Neuronal stem cell (in vitro differentiated cells): ENCODE measurements around the gene ZNF761.
A peak's percentile ranks its signal among the peaks of the same experiment; 100 is the strongest.
"Not testable (repeated sequence)": the region's sequence is repeated elsewhere in the genome, so short reads cannot be mapped to it uniquely, and the experiment has no call there.

ENCODE experiments used
- DNase-seq: peaks from one replicate; pipeline ENCODE4 v3.0.0-alpha.2; 2013; ENCODE audit warnings: low spot score
- H2AFZ ChIP-seq: one replicate; pipeline ENCODE4 v1.6.1; 2013; ENCODE audit warnings: mild to moderate bottlenecking, low read length, inconsistent platforms
- H2AK5ac ChIP-seq: 2 replicates; pipeline ENCODE4 v1.6.1; 2013; ENCODE audit warnings: low read depth, mild to moderate bottlenecking, inconsistent platforms, low read length, moderate library complexity, mixed read lengths
- H2BK120ac ChIP-seq: 2 replicates; pipeline ENCODE4 v1.6.1; 2013; ENCODE audit warnings: low read depth, mild to moderate bottlenecking, inconsistent platforms, low read length, moderate library complexity, mixed read lengths
- H2BK12ac ChIP-seq: one replicate; pipeline ENCODE4 v1.6.1; 2013; ENCODE audit warnings: low read length, inconsistent platforms
- H2BK15ac ChIP-seq: 2 replicates; pipeline ENCODE4 v1.6.1; 2013; ENCODE audit warnings: mild to moderate bottlenecking, low read length, inconsistent platforms, mixed read lengths
- H2BK5ac ChIP-seq: one replicate; pipeline ENCODE4 v1.6.1; 2013; ENCODE audit warnings: inconsistent platforms, mild to moderate bottlenecking, low read length, moderate library complexity
- H3K14ac ChIP-seq: one replicate; pipeline ENCODE4 v1.6.1; 2013; ENCODE audit warnings: low read length, inconsistent platforms
- H3K18ac ChIP-seq: 2 replicates; pipeline ENCODE4 v1.6.1; 2013; ENCODE audit warnings: low read length, inconsistent platforms
- H3K23ac ChIP-seq: 2 replicates; pipeline ENCODE4 v1.6.1; 2013; ENCODE audit warnings: low read depth, mild to moderate bottlenecking, mixed read lengths, low read length, inconsistent platforms; ENCODE audit not compliant: poor library complexity
- H3K27ac ChIP-seq: replicated peaks from 3 replicates; pipeline ENCODE4 v1.5.1; 2013; ENCODE audit warnings: low read length, inconsistent platforms
- H3K27me3 ChIP-seq, 3 experiments: 2 replicates each; pipeline ENCODE4 v1.6.1; 2013; ENCODE audit warnings: low read length in 3 of 3, mild to moderate bottlenecking in 2 of 3, inconsistent platforms in 1 of 3, low read depth in 1 of 3, mixed read lengths in 1 of 3, moderate library complexity in 1 of 3; ENCODE audit not compliant: control insufficient read depth in 3 of 3, insufficient read depth in 3 of 3
- H3K36me3 ChIP-seq, 2 donors: replicated peaks in 1 of 2; 2 replicates each; pipeline ENCODE4 v1.6.1; 2013; ENCODE audit warnings: low read length in 2 of 2; ENCODE audit not compliant: control insufficient read depth in 2 of 2, insufficient read depth in 2 of 2
- H3K4ac ChIP-seq: 2 replicates; pipeline ENCODE4 v1.6.1; 2013; ENCODE audit warnings: inconsistent platforms, mild to moderate bottlenecking, low read length, moderate library complexity
- H3K4me1 ChIP-seq, 2 donors: 1 replicate in 1 of 2; 2 replicates in 1 of 2; pipeline ENCODE4 v1.6.1; 2013; ENCODE audit warnings: low read length in 2 of 2, low read depth in 1 of 2; ENCODE audit not compliant: control insufficient read depth in 2 of 2, insufficient read depth in 1 of 2
- H3K4me2 ChIP-seq: one replicate; pipeline ENCODE4 v1.6.1; 2013; ENCODE audit warnings: mild to moderate bottlenecking, low read length, inconsistent platforms; ENCODE audit not compliant: insufficient read depth, poor library complexity, severe bottlenecking
- H3K4me3 ChIP-seq, 2 donors: 2 replicates each; pipeline ENCODE4 v1.5.1; 2013; ENCODE audit warnings: low read length in 2 of 2, mild to moderate bottlenecking in 2 of 2, inconsistent platforms in 1 of 2, moderate library complexity in 1 of 2
- H3K79me1 ChIP-seq: one replicate; pipeline ENCODE4 v1.6.1; 2013; ENCODE audit warnings: low read depth, mild to moderate bottlenecking, inconsistent platforms, low read length, moderate library complexity
- H3K9ac ChIP-seq: one replicate; pipeline ENCODE4 v1.6.1; 2013; ENCODE audit warnings: mild to moderate bottlenecking, low read depth, low read length, inconsistent platforms; ENCODE audit not compliant: poor library complexity
- H3K9me3 ChIP-seq, 2 donors: replicated peaks in 1 of 2; 2 replicates each; pipeline versions ENCODE3 to v1.6.1; 2013; ENCODE audit warnings: low read length in 2 of 2, mild to moderate bottlenecking in 2 of 2, inconsistent platforms in 1 of 2, low read depth in 1 of 2, mixed read lengths in 1 of 2, moderate library complexity in 1 of 2; ENCODE audit not compliant: control insufficient read depth in 2 of 2, insufficient read depth in 1 of 2
- H4K8ac ChIP-seq: one replicate; pipeline ENCODE4 v1.6.1; 2013; ENCODE audit warnings: low read depth, mild to moderate bottlenecking, inconsistent platforms, low read length, moderate library complexity
- H4K91ac ChIP-seq: one replicate; pipeline ENCODE4 v1.6.1; 2013; ENCODE audit warnings: low read length, low read depth, mild to moderate bottlenecking, inconsistent platforms; ENCODE audit not compliant: poor library complexity
- WGBS, 2 donors: extraction: QIAGEN DNeasy Blood & Tissue Kit; methylation state at CpG; one replicate each; pipeline ENCODE4 v1.1.7; 2013; ENCODE audit warnings: missing lambda C conversion rate in 2 of 2, mixed read lengths in 1 of 2; ENCODE audit not compliant: insufficient read length in 2 of 2, insufficient replicate concordance in 1 of 2; ENCODE audit errors: extremely low coverage in 2 of 2; 5-methylcytosine and 5-hydroxymethylcytosine counted together

Gene ZNF761

DNA sequence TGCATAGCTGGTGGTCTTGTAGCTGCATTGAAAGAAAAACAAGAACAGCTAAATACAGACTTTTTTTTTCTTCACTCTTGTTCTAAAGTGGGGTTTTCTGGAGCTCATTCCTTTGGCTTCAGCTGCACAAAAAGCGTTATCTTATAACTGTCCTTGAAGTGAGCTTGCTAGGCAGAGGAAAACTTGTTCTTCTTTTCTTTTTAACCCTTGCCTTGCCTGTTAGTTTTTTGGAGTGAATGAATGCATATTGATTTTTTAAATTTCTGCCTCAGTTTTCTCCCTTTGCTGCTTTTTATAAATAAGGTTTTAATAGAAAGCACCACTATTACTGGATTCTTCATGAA, 35.3 kb upstream of the ZNF761 start:
- H4K8ac ChIP-seq, result no peak overlapping the region
- peak overlapping the region in 1 of 2 donors; percentile 79 for H3K4me3 ChIP-seq
- no peak for DNase-seq

DNA sequence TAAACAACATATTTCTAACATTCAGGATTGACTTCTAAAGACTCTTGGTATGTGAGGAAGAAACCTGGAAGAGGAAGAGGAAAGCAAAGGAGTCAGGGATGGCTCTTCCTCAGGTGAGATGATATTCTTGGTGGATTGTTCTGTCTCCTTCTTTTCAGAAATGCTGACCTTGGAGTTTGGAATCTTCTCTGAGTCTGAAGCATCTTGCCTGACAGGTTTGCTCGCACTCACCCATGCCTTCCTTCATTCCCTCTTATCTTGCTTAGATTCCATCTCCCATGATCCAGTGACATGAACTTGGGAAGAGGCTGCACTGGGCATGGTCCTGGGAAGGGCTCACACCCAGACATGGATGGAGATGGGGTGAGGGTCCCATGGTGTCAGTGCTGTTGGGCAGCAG, 33.9 kb upstream of the ZNF761 start:
- not testable (repeated sequence) for H3K23ac ChIP-seq, H2BK15ac ChIP-seq, H3K14ac ChIP-seq, H2BK12ac ChIP-seq, H3K4me1 ChIP-seq, H2AK5ac ChIP-seq, H3K27ac ChIP-seq, H2AFZ ChIP-seq, H3K4me3 ChIP-seq, H3K79me1 ChIP-seq, H3K4ac ChIP-seq, H3K27me3 ChIP-seq, H2BK120ac ChIP-seq, H3K4me2 ChIP-seq, H4K8ac ChIP-seq, H3K9ac ChIP-seq, H2BK5ac ChIP-seq, H3K18ac ChIP-seq, H4K91ac ChIP-seq, DNase-seq
- Histone ChIP-seq H3K36me3 (peaks cover 14 to 42% of the 10 kb centered on the region in 2 donors), H3K9me3 (peaks cover 0 to 26% of the 10 kb centered on the region in 2 donors)
- no CpG with 5 or more reads among the region's 1 CpG for WGBS, 2 donors

More for the DNA sequence above, 35.3 kb upstream of the ZNF761 start:
- Histone ChIP-seq H2BK120ac (no peak overlapping the region), H2AFZ (no peak overlapping the region), H3K27ac (no peak overlapping the region), H3K27me3 (no peaks in the 10 kb centered on the region), H3K36me3 (peaks cover 9 to 31% of the 10 kb centered on the region in 2 donors), H3K23ac (no peak overlapping the region), H3K4me1 (peaks cover 0 to 3% of the 10 kb centered on the region in 2 donors), H4K91ac (no peak overlapping the region), H3K14ac (no peak overlapping the region), H2BK15ac (no peak overlapping the region), H2AK5ac (no peak overlapping the region), H3K4me2 (peak overlapping the region; percentile 14), H3K9ac (no peak overlapping the region), H2BK12ac (no peak overlapping the region), H2BK5ac (no peak overlapping the region), H3K4ac (no peak overlapping the region), H3K9me3 (peaks cover 0 to 20% of the 10 kb centered on the region in 2 donors), H3K18ac (no peak overlapping the region), H3K79me1 (peaks cover 2% of the 10 kb centered on the region)
- WGBS, 2 donors, result no CpG with 5 or more reads among the region's 1 CpG

DNA sequence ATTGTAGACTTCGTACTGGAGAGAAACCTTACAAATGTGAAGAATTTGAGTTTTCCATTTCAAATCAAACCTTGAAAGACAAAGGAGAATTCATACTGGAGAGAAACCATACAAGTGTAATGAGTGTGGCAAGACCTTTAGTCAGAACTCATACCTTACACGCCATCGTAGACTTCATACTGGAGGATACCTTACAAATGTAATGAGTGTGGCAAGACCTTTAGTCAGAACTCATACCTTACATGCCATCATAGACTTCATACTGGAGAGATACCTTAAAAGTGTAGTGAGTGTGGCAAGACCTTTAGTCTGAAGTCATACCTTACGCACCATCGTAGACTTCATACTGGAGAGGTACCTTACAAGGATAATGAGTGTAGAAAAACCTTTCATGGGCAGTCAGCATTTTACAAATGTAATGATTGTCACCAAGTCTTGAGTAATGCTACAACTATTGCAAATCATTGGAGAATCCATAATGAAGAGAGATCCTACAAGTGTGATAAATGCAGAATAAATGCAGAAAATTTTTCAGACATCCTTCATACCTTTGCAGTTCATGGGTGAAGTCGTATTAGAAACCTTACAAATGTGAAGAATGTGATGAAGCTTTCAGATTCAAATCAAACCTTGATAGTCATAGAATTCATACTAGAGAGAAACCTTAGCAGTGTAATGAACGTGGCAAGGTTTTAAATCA, 22.1 kb upstream of the ZNF761 start:
- Histone ChIP-seq H2AK5ac (no peak overlapping the region), H3K36me3 (peaks cover 21 to 56% of the 10 kb centered on the region in 2 donors), H3K27ac (no peak overlapping the region), H3K4ac (no peak overlapping the region), H3K18ac (no peak overlapping the region), H3K14ac (no peak overlapping the region), H3K79me1 (no peaks in the 10 kb centered on the region), H3K4me3 (no peak overlapping the region), H2BK15ac (no peak overlapping the region), H2BK120ac (no peak overlapping the region), H3K27me3 (no peaks in the 10 kb centered on the region), H3K9me3 (peaks cover 20 to 79% of the 10 kb centered on the region in 2 donors), H4K91ac (no peak overlapping the region), H3K23ac (no peak overlapping the region), H2AFZ (no peak overlapping the region), H3K4me2 (no peak overlapping the region), H2BK12ac (no peak overlapping the region), H2BK5ac (no peak overlapping the region), H3K9ac (no peak overlapping the region), H3K4me1 (no peaks in the 10 kb centered on the region), H4K8ac (no peak overlapping the region)
- DNase-seq, result no peak
- WGBS, 2 donors, result no CpG with 5 or more reads among the region's 7 CpGs

DNA sequence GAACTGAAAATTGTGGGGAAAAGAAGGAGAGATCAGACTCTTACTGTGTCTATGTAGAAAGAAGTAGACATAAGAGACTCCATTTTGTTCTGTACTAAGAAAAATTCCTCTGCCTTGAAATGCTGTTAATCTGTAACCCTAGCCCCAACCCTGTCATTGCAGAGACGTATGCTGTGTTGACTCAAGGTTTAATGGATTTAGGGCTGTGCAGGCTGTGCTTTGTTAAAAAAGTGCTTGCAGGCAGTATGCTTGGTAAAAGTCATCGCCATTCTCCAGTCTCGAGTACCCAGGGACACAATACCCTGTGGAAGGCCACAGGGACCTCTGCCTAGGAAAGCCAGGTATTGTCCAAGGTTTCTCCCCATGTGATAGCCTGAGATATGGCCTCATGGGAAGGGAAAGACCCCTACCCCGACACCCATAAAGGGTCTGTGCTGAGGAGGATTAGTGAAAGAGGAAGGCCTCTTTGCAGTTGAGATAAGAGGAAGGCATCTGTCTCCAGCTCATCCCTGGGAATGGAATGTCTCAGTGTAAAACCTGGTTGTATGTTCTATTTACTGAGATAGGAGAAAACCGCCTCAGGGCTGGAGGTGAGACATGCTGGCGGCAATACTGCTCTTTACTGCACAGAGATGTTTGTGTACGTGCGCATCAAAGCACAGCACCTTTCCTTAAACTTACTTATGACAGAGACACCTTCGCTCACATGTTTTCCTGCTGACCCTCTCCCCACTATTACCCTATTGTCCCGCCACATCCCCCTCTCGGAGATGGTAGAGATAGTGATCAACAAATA, 11.1 kb upstream of the ZNF761 start:
- H3K4me3 ChIP-seq, H2BK120ac ChIP-seq, H3K9me3 ChIP-seq, H2AK5ac ChIP-seq, H3K4me1 ChIP-seq, H3K23ac ChIP-seq, H3K79me1 ChIP-seq, DNase-seq, H3K18ac ChIP-seq, H3K4me2 ChIP-seq, H3K27ac ChIP-seq, H3K36me3 ChIP-seq, H2BK5ac ChIP-seq, H2AFZ ChIP-seq, H2BK15ac ChIP-seq, H4K91ac ChIP-seq, H3K27me3 ChIP-seq, H2BK12ac ChIP-seq, H3K4ac ChIP-seq, H4K8ac ChIP-seq, H3K9ac ChIP-seq, H3K14ac ChIP-seq: not testable (repeated sequence)
- WGBS, 2 donors, result no CpG with 5 or more reads among the region's 11 CpGs
